Stimulated activated CD8-positive, alpha-beta memory T cell treated with anti-CD3 and anti-CD28 coated beads, Interleukin-15, amount 100 ng/mL, for 4 hours (primary cell): ENCODE measurements around the gene CLIC5.

Source experiments
- DNase-seq, 2 donors: peaks; one replicate each; pipeline ENCODE4 v3.0.0-alpha.2; 2020; ENCODE audit warnings: low read depth in 2 of 2

The CLIC5 gene

GRCh38 chr6:46035242-46035641 lies 19.6 kb upstream of the CLIC5 start:
- DNase-seq, result no peak

GRCh38 chr6:46032110-46032998 lies 16.7 kb upstream of the CLIC5 start:
- DNase-seq, result no peak

- DNase-seq, result no peak
Measured at GRCh38 chr6:46029602-46030001, 13.9 kb upstream of the CLIC5 start.

GRCh38 chr6:46026307-46026706 lies 10.6 kb upstream of the CLIC5 start:
- DNase-seq, result no peak

- DNase-seq, result no peak
Measured at GRCh38 chr6:46025573-46025972, 9.9 kb upstream of the CLIC5 start.

GRCh38 chr6:46024124-46024769 lies 8.6 kb upstream of the CLIC5 start:
- no peak for DNase-seq

GRCh38 chr6:46023216-46023915 lies 7.7 kb upstream of the CLIC5 start:
- no peak for DNase-seq

GRCh38 chr6:46022106-46022948 lies 6.7 kb upstream of the CLIC5 start:
- DNase-seq, result no peak

- DNase-seq, result no peak
Measured at GRCh38 chr6:46017726-46018125, 2.1 kb upstream of the CLIC5 start.

- DNase-seq, result no peak
Measured at GRCh38 chr6:46016063-46016608, 476 bp upstream of the CLIC5 start.

- DNase-seq, result no peak
Measured at GRCh38 chr6:46014511-46015118, 1.0 kb downstream of the CLIC5 start.

- DNase-seq, result no peak
Measured at GRCh38 chr6:46014046-46014445, 1.6 kb downstream of the CLIC5 start.

- no peak for DNase-seq
Measured at GRCh38 chr6:46013639-46014038, 2.0 kb downstream of the CLIC5 start.

GRCh38 chr6:46012834-46013233 lies 2.8 kb downstream of the CLIC5 start:
- no peak for DNase-seq

GRCh38 chr6:46011188-46012085 lies 4.2 kb downstream of the CLIC5 start:
- peak; percentile 12 to 53 for DNase-seq

GRCh38 chr6:46010771-46011170 lies 4.9 kb downstream of the CLIC5 start:
- DNase-seq, result no peak

GRCh38 chr6:46010270-46010669 lies 5.4 kb downstream of the CLIC5 start:
- no peak for DNase-seq

- DNase-seq, result no peak
Measured at GRCh38 chr6:46002264-46002663, 13.4 kb downstream of the CLIC5 start.

GRCh38 chr6:46000905-46001304 lies 14.8 kb downstream of the CLIC5 start:
- DNase-seq, result no peak

GRCh38 chr6:45998524-45998923 lies 17.1 kb downstream of the CLIC5 start:
- DNase-seq, result no peak
